HEK293 (cell line): ENCODE data around the gene CA12.

Experiments used
- CTCF ChIA-PET: fragments of 350-600 bp; formaldehyde crosslinking; extraction: SDS; loops from one replicate; lab custom pipeline; 2021; ENCODE audit warnings: antibody characterized with exemption; lab: Yijun Ruan, JAX
- POLR2A ChIA-PET: fragments of 300-600 bp; formaldehyde crosslinking; extraction: SDS; loops from one replicate; lab custom pipeline; 2020; ENCODE audit warnings: antibody characterized with exemption, inconsistent platforms; lab: Yijun Ruan, JAX
- H3K27ac ChIP-seq: fragments of 200-500 bp; sonication (Bioruptor generic); 2 replicates; pipeline ENCODE4 v1.5.1; 2014; ENCODE audit warnings: low read depth, low read length, control low read depth, inconsistent platforms; ENCODE audit errors: extremely low read depth
- H3K36me3 ChIP-seq, 2 experiments: fragments of 200-500 bp in 1 of 2; sonication (Bioruptor generic) in 1 of 2; 1 replicate in 1 of 2; 2 replicates in 1 of 2; pipeline ENCODE4 v1.5.1; 2014 to 2017; ENCODE audit warnings: inconsistent platforms in 2 of 2, low read length in 2 of 2; ENCODE audit not compliant: control insufficient read depth in 2 of 2, insufficient read depth in 1 of 2
- H3K4me1 ChIP-seq: fragments of 200-500 bp; sonication (Bioruptor generic); 2 replicates; pipeline ENCODE4 v1.5.1; 2014; ENCODE audit warnings: mild to moderate bottlenecking, low read length, inconsistent platforms; ENCODE audit not compliant: control insufficient read depth, insufficient read depth
- H3K4me3 ChIP-seq: 2 replicates; pipeline ENCODE4 v1.5.1; 2011; ENCODE audit warnings: low read depth, mild to moderate bottlenecking, control low read depth, low read length, moderate library complexity
- H3K9me3 ChIP-seq: fragments of 200-500 bp; sonication (Bioruptor generic); 2 replicates; pipeline ENCODE4 v1.5.1; 2014; ENCODE audit warnings: low read depth, low read length, inconsistent platforms; ENCODE audit not compliant: control insufficient read depth, insufficient read depth
- EGR2 ChIP-seq: fragments of 450-650 bp; formaldehyde crosslinking; IDR thresholded peaks from 2 replicates; pipeline ENCODE4 v1.5.1; 2016; ENCODE audit warnings: low read depth, missing biosample characterization, missing genetic modification characterization
- IKZF3 ChIP-seq: fragments of 450-650 bp; IDR thresholded peaks from 2 replicates; pipeline ENCODE4 v1.5.0; 2018; ENCODE audit warnings: missing biosample characterization, mild to moderate bottlenecking, missing genetic modification characterization, moderate library complexity
- KLF8 ChIP-seq: fragments of 450-650 bp; formaldehyde crosslinking; IDR thresholded peaks from 2 replicates; pipeline ENCODE4 v1.5.1; 2016; ENCODE audit warnings: missing biosample characterization, missing genetic modification characterization
- PRDM1 ChIP-seq: fragments of 450-650 bp; formaldehyde crosslinking; IDR thresholded peaks from 2 replicates; pipeline ENCODE4; 2016; ENCODE audit warnings: missing biosample characterization, missing genetic modification characterization
- REPIN1 ChIP-seq: fragments of 450-650 bp; formaldehyde crosslinking; IDR thresholded peaks from 2 replicates; pipeline ENCODE4 v1.5.1; 2017; ENCODE audit warnings: missing biosample characterization, missing genetic modification characterization, low read depth
- ZBTB20 ChIP-seq: fragments of 450-650 bp; formaldehyde crosslinking; IDR thresholded peaks from 2 replicates; pipeline ENCODE4 v1.5.1; 2016; ENCODE audit warnings: missing biosample characterization, missing genetic modification characterization
- ZBTB21 ChIP-seq: fragments of 450-650 bp; formaldehyde crosslinking; IDR thresholded peaks from 2 replicates; pipeline ENCODE4 v1.5.1; 2017; ENCODE audit warnings: missing biosample characterization, missing genetic modification characterization
- ZNF10 ChIP-seq: fragments of 450-650 bp; formaldehyde crosslinking; IDR thresholded peaks from 2 replicates; pipeline ENCODE4 v1.5.1; 2017; ENCODE audit warnings: missing biosample characterization, missing genetic modification characterization
- ZNF146 ChIP-seq: fragments of 450-650 bp; formaldehyde crosslinking; IDR thresholded peaks from 2 replicates; pipeline ENCODE4 v1.5.1; 2016; ENCODE audit warnings: missing biosample characterization, missing genetic modification characterization
- ZNF169 ChIP-seq: fragments of 450-650 bp; formaldehyde crosslinking; IDR thresholded peaks from 2 replicates; pipeline ENCODE4 v1.5.1; 2016; ENCODE audit warnings: missing biosample characterization, missing genetic modification characterization
- ZNF184 ChIP-seq: fragments of 450-650 bp; IDR thresholded peaks from 2 replicates; pipeline ENCODE4 v1.5.1; 2018; ENCODE audit warnings: missing biosample characterization, mild to moderate bottlenecking, missing genetic modification characterization
- ZNF2 ChIP-seq: fragments of 450-650 bp; formaldehyde crosslinking; IDR thresholded peaks from 2 replicates; pipeline ENCODE4 v1.5.1; 2016; ENCODE audit warnings: missing biosample characterization, missing genetic modification characterization
- ZNF23 ChIP-seq: fragments of 450-650 bp; formaldehyde crosslinking; IDR thresholded peaks from 2 replicates; pipeline ENCODE4 v1.5.1; 2016; ENCODE audit warnings: missing biosample characterization, missing genetic modification characterization, borderline replicate concordance
- ZNF239 ChIP-seq: fragments of 450-650 bp; formaldehyde crosslinking; IDR thresholded peaks from 2 replicates; pipeline ENCODE4 v1.5.1; 2016; ENCODE audit warnings: missing biosample characterization, missing genetic modification characterization
- ZNF292 ChIP-seq: fragments of 450-650 bp; formaldehyde crosslinking; IDR thresholded peaks from 2 replicates; pipeline ENCODE4 v1.5.1; 2016; ENCODE audit warnings: low read depth, missing biosample characterization, missing genetic modification characterization, borderline replicate concordance
- ZNF311 ChIP-seq: fragments of 450-650 bp; formaldehyde crosslinking; IDR thresholded peaks from 2 replicates; pipeline ENCODE4 v1.5.1; 2017; ENCODE audit warnings: missing biosample characterization, missing genetic modification characterization, borderline replicate concordance
- ZNF341 ChIP-seq: fragments of 450-650 bp; formaldehyde crosslinking; IDR thresholded peaks from 2 replicates; pipeline ENCODE4; 2016; ENCODE audit warnings: low read depth, missing biosample characterization, missing genetic modification characterization
- ZNF433 ChIP-seq: fragments of 450-650 bp; formaldehyde crosslinking; IDR thresholded peaks from 2 replicates; pipeline ENCODE4 v1.5.1; 2016; ENCODE audit warnings: missing biosample characterization, missing genetic modification characterization, low read depth
- ZNF530 ChIP-seq: fragments of 450-650 bp; formaldehyde crosslinking; IDR thresholded peaks from 2 replicates; pipeline ENCODE4 v1.5.1; 2016; ENCODE audit warnings: low read depth, missing biosample characterization, missing genetic modification characterization
- ZNF549 ChIP-seq: fragments of 450-650 bp; IDR thresholded peaks from 2 replicates; pipeline ENCODE4 v1.5.1; 2018; ENCODE audit warnings: missing biosample characterization, missing genetic modification characterization, mild to moderate bottlenecking, inconsistent platforms, moderate library complexity
- ZNF561 ChIP-seq: fragments of 450-650 bp; IDR thresholded peaks from 2 replicates; pipeline ENCODE4 v1.5.1; 2018; ENCODE audit warnings: missing biosample characterization, missing genetic modification characterization, borderline replicate concordance
- ZNF585B ChIP-seq: fragments of 450-650 bp; formaldehyde crosslinking; IDR thresholded peaks from 2 replicates; pipeline ENCODE4 v1.5.1; 2016; ENCODE audit warnings: missing biosample characterization, missing genetic modification characterization
- ZNF768 ChIP-seq: fragments of 450-650 bp; formaldehyde crosslinking; IDR thresholded peaks from 2 replicates; pipeline ENCODE4 v1.5.1; 2018; ENCODE audit warnings: missing biosample characterization, mild to moderate bottlenecking, missing genetic modification characterization
- TF ChIP-seq, protein P1 (sequence below): fragments of 450-650 bp; formaldehyde crosslinking; IDR thresholded peaks from 2 replicates; pipeline ENCODE4 v1.5.1; 2017; ENCODE audit warnings: missing biosample characterization, missing genetic modification characterization
- TF ChIP-seq, protein P2 (sequence below): fragments of 450-650 bp; formaldehyde crosslinking; IDR thresholded peaks from 2 replicates; pipeline ENCODE4 v1.5.1; 2016; ENCODE audit warnings: missing biosample characterization, missing genetic modification characterization
- TF ChIP-seq, protein P3 (sequence below): fragments of 450-650 bp; formaldehyde crosslinking; IDR thresholded peaks from 2 replicates; pipeline ENCODE4 v1.5.1; 2016; ENCODE audit warnings: missing biosample characterization, missing genetic modification characterization

Gene CA12

DNA sequence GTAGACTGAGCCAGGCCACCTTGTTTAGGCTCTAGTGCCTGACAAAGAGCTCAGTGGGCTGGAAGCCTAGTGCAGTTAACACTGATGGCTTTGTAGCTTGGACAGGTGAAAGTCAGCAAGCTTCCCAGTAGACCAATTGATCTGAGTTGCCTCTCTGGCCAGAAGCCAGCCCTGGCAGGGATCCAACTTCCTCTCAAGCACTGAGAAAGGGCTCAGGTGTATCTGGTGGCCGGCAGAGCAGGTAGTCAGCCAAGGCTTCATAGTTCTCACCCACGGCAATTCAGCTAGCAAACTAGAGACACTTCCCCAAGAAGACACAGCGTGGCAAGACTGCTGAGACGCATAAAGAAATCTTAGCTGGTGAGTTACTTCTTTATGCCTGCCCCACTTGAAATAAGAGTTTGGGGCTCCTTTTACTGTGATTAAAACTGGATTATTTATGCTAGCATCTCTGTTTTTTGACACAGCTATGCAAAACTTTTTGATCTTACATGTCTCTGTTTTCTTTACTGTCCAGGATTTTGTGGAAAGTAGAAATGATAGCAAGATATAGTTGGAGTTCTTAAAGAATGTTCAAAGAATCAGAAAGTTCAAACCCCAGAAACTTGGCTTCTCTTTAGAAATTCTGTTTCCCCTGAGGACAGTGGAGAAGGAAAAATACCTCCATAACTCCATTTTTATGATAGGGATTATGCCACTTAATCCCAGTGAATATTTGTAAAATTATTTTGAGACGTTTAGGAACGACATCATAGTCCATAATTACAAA is 8.4 kb upstream of the CA12 start:
- peaks cover 6% of the 10 kb centered on the region; the same call in 1 of the 2 replicates for H3K4me1 ChIP-seq
- TF ChIP-seq ZNF239 (tag by site-specific recombination) = no peak
- TF ChIP-seq, protein P1, sequence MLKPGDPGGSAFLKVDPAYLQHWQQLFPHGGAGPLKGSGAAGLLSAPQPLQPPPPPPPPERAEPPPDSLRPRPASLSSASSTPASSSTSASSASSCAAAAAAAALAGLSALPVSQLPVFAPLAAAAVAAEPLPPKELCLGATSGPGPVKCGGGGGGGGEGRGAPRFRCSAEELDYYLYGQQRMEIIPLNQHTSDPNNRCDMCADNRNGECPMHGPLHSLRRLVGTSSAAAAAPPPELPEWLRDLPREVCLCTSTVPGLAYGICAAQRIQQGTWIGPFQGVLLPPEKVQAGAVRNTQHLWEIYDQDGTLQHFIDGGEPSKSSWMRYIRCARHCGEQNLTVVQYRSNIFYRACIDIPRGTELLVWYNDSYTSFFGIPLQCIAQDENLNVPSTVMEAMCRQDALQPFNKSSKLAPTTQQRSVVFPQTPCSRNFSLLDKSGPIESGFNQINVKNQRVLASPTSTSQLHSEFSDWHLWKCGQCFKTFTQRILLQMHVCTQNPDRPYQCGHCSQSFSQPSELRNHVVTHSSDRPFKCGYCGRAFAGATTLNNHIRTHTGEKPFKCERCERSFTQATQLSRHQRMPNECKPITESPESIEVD = peak; percentile 36; the same call in 1 of the 2 replicates
- no peak overlapping the region for H3K27ac ChIP-seq
- ChIA-PET POLR2A (no interaction called here), CTCF (interaction anchor here (0.7 to 1.0 kb wide), 2 partner anchors 23 to 76 kb away, joined by 3 read pairs; no protein-coding TSS in a partner anchor)
- H3K4me3 ChIP-seq = no peak overlapping the region
- no peaks in the 10 kb centered on the region for H3K36me3 ChIP-seq
- H3K9me3 ChIP-seq = no peaks in the 10 kb centered on the region

DNA sequence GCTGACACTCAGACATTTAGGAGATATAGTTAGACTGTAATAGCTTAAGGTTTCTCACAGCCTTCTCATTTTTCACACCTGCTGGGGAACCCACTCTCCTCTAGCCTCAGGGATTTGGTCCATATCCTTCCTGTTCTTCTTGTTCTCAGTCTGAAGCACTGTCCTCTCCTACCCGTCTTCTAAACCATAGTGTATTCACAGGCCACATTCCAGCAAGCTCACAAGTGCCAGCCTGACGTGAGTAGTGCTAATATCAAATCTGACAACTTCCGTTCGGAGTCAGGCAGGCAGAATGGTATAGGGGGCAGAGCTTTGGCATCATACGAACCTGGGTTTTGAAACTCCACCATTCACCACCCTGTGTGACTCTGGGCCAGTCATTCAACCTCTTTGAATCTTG is 6.9 kb upstream of the CA12 start:
- CTCF ChIA-PET = interaction anchor here (1.7 kb wide), 1 partner anchor 14 kb away, joined by 6 read pairs; no protein-coding TSS in a partner anchor
- no peaks in the 10 kb centered on the region for H3K36me3 ChIP-seq
- H3K4me1 ChIP-seq = peaks cover 6% of the 10 kb centered on the region; the same call in 1 of the 2 replicates
- H3K27ac ChIP-seq = no peak overlapping the region
- TF ChIP-seq ZNF146 (tag by site-specific recombination) = no peak
- TF ChIP-seq ZNF2 (tag by site-specific recombination) = no peak
- no peak for TF ChIP-seq ZNF10
- no peak for TF ChIP-seq REPIN1 (tag by site-specific recombination)
- no peak for TF ChIP-seq ZNF561 (tag by site-specific recombination)
- TF ChIP-seq ZBTB21 = no peak
- TF ChIP-seq ZNF768 (tag by site-specific recombination) = no peak
- no peak for TF ChIP-seq ZNF169 (tag by site-specific recombination)
- TF ChIP-seq, protein P2, sequence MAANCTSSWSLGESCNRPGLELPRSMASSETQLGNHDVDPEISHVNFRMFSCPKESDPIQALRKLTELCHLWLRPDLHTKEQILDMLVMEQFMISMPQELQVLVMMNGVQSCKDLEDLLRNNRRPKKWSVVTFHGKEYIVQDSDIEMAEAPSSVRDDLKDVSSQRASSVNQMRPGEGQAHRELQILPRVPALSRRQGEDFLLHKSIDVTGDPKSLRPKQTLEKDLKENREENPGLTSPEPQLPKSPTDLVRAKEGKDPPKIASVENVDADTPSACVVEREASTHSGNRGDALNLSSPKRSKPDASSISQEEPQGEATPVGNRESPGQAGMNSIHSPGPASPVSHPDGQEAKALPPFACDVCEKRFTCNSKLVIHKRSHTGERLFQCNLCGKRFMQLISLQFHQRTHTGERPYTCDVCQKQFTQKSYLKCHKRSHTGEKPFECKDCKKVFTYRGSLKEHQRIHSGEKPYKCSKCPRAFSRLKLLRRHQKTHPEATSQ = no peak
- TF ChIP-seq ZNF23 = no peak
- H3K4me3 ChIP-seq = no peak overlapping the region
- H3K9me3 ChIP-seq = no peaks in the 10 kb centered on the region
- POLR2A ChIA-PET = no interaction called here

DNA sequence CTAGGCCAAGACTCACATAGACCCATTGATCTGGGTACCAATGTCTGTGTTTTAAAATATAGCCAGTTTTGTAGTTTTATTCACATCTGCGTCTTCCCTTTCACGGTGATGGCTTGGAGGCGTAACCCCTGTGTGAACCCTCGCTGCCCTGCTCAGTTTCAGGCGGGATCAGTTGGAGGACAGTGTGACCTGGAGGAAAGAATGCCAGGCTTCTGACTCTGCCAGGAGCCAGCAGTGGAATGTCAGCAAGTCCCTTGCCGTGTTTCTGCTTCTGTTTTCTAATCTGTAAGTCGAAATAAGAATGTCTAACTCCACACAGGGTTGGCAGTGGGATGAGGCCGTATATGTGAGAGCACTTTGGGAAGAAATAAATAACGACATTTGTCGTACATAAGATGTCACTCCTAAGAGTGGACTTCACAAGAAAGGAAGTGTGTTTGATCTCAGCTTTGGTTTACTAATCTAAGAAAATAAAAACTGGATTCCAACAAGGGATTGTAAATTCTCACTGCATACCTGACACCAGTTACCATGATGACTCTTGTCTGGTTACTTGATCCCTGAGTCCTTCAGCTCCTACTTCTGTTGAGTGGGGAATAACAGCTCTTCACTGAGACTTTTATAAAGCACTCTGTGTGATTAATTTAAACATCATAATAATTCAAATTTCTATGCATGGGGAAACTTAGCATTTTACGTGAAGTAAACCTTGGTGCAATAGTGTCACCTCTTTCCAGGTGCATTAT is 6.3 kb upstream of the CA12 start:
- H3K9me3 ChIP-seq = no peaks in the 10 kb centered on the region
- no peak overlapping the region for H3K27ac ChIP-seq
- peaks cover 6% of the 10 kb centered on the region; the same call in 1 of the 2 replicates for H3K4me1 ChIP-seq
- ChIA-PET CTCF (interaction anchor here (0.5 to 1.7 kb wide), 2 partner anchors 15 to 100 kb away, joined by 3 to 6 read pairs; no protein-coding TSS in a partner anchor), POLR2A (interaction anchor here (1.0 kb wide), 1 partner anchor 72 kb away, joined by 3 read pairs; no protein-coding TSS in a partner anchor)
- H3K36me3 ChIP-seq = no peaks in the 10 kb centered on the region
- H3K4me3 ChIP-seq = no peak overlapping the region
- no peak for TF ChIP-seq IKZF3 (tag by site-specific recombination)
- no peak for TF ChIP-seq ZBTB20 (tag by site-specific recombination)
- TF ChIP-seq ZNF585B (tag by site-specific recombination) = no peak
- no peak for TF ChIP-seq ZNF433 (tag by site-specific recombination)
- no peak for TF ChIP-seq EGR2 (tag by site-specific recombination)
- no peak for TF ChIP-seq ZNF549 (tag by site-specific recombination)
- no peak for TF ChIP-seq ZNF311
- TF ChIP-seq ZNF341 (tag by site-specific recombination) = no peak
- TF ChIP-seq, protein P3, sequence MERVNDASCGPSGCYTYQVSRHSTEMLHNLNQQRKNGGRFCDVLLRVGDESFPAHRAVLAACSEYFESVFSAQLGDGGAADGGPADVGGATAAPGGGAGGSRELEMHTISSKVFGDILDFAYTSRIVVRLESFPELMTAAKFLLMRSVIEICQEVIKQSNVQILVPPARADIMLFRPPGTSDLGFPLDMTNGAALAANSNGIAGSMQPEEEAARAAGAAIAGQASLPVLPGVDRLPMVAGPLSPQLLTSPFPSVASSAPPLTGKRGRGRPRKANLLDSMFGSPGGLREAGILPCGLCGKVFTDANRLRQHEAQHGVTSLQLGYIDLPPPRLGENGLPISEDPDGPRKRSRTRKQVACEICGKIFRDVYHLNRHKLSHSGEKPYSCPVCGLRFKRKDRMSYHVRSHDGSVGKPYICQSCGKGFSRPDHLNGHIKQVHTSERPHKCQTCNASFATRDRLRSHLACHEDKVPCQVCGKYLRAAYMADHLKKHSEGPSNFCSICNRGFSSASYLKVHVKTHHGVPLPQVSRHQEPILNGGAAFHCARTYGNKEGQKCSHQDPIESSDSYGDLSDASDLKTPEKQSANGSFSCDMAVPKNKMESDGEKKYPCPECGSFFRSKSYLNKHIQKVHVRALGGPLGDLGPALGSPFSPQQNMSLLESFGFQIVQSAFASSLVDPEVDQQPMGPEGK (tag by site-specific recombination) = no peak
- TF ChIP-seq ZNF292 (tag by site-specific recombination) = no peak
- no peak for TF ChIP-seq REPIN1 (tag by site-specific recombination)
- no peak for TF ChIP-seq KLF8 (tag by site-specific recombination)
- TF ChIP-seq ZNF184 (tag by site-specific recombination) = no peak
- TF ChIP-seq ZNF530 = no peak
- no peak for TF ChIP-seq PRDM1 (tag by site-specific recombination)
